ENCODE measurements around the gene CCNQ. TPM values are rescaled to one million over a fixed set of nuclear protein-coding genes. Genes with fewer than 3 reads are reported as not detected.

The CCNQ gene
- polyA plus RNA-seq, 1 of the 3 experiments (the other 2 are of a cell fraction): 45.3 TPM

DNA sequence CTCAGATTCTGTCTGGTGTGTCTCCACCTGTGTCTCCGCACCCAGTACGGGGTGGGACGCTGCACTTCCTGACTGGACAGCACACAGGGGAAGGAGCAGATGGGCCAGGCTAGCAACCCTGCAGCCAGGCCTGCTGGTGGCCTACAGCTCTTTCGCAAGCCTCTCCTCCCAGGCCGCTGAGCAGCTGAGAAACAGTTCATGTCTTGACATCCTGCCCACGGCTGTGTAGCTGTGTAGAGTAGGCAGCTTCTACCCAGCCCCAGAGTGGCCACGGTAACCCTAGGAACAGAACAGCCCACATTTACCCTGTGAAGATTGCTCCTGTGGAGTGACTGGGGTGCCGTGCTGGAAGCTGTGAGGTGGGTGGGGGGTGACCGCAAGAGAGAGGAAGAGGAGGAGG lies 38.9 kb downstream of the CCNQ start:
- no peaks in the 10 kb centered on the region for H3F3A ChIP-seq (replicated peaks; ENCODE audit: insufficient read depth)
- H3K79me2 ChIP-seq (ENCODE audit: insufficient read depth): no peaks in the 10 kb centered on the region
- H3K36me3 ChIP-seq (replicated peaks in 1 of 2; ENCODE audit: control insufficient read depth in 1 of 2, insufficient read depth in 2 of 2, low read length in 1 of 2): no peaks in the 10 kb centered on the region
- DNase-seq: no peak
- no peaks in the 10 kb centered on the region for H4K20me1 ChIP-seq (ENCODE audit: insufficient read depth)
- H3K4me2 ChIP-seq: no peak overlapping the region
- H2AFZ ChIP-seq (ENCODE audit: low read depth): no peak overlapping the region
- no peaks in the 10 kb centered on the region for H3K9me3 ChIP-seq
- no peak for TF ChIP-seq RAD21 (IDR thresholded peaks at IDR 0.05; ENCODE audit: low read length)
- no peak for TF ChIP-seq EZH2phosphoT487 (IDR thresholded peaks at IDR 0.05; ENCODE audit: borderline replicate concordance, low read depth)
- no peak for TF ChIP-seq POLR2AphosphoS5 (IDR thresholded peaks at IDR 0.05; ENCODE audit: low read depth, low read length)
- no peak for TF ChIP-seq FOXJ3 (CRISPR knock-in tag; IDR thresholded peaks at IDR 0.05)
- TF ChIP-seq, protein P1, sequence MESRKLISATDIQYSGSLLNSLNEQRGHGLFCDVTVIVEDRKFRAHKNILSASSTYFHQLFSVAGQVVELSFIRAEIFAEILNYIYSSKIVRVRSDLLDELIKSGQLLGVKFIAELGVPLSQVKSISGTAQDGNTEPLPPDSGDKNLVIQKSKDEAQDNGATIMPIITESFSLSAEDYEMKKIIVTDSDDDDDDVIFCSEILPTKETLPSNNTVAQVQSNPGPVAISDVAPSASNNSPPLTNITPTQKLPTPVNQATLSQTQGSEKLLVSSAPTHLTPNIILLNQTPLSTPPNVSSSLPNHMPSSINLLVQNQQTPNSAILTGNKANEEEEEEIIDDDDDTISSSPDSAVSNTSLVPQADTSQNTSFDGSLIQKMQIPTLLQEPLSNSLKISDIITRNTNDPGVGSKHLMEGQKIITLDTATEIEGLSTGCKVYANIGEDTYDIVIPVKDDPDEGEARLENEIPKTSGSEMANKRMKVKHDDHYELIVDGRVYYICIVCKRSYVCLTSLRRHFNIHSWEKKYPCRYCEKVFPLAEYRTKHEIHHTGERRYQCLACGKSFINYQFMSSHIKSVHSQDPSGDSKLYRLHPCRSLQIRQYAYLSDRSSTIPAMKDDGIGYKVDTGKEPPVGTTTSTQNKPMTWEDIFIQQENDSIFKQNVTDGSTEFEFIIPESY (IDR thresholded peaks at IDR 0.05; ENCODE audit: borderline replicate concordance, low read depth): no peak
- no peak for TF ChIP-seq JUND (IDR thresholded peaks at IDR 0.05)
- TF ChIP-seq, protein P2, sequence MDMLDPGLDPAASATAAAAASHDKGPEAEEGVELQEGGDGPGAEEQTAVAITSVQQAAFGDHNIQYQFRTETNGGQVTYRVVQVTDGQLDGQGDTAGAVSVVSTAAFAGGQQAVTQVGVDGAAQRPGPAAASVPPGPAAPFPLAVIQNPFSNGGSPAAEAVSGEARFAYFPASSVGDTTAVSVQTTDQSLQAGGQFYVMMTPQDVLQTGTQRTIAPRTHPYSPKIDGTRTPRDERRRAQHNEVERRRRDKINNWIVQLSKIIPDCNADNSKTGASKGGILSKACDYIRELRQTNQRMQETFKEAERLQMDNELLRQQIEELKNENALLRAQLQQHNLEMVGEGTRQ (IDR thresholded peaks at IDR 0.05; ENCODE audit: borderline replicate concordance, low read depth, low read length): no peak
- no peak for TF ChIP-seq FOXM1 (IDR thresholded peaks at IDR 0.05; ENCODE audit: low read depth)
- TF ChIP-seq GATA2 (CRISPR knock-in tag; IDR thresholded peaks at IDR 0.05): no peak
- no peak for TF ChIP-seq CHD2 (IDR thresholded peaks at IDR 0.05; ENCODE audit: low read length, partially characterized antibody)
- TF ChIP-seq, protein P3, sequence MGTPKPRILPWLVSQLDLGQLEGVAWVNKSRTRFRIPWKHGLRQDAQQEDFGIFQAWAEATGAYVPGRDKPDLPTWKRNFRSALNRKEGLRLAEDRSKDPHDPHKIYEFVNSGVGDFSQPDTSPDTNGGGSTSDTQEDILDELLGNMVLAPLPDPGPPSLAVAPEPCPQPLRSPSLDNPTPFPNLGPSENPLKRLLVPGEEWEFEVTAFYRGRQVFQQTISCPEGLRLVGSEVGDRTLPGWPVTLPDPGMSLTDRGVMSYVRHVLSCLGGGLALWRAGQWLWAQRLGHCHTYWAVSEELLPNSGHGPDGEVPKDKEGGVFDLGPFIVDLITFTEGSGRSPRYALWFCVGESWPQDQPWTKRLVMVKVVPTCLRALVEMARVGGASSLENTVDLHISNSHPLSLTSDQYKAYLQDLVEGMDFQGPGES (IDR thresholded peaks at IDR 0.05; ENCODE audit: low read depth, low read length): no peak
- TF ChIP-seq ELF1 (IDR thresholded peaks at IDR 0.05): no peak
- H3K27ac ChIP-seq (ENCODE audit: low read depth in 2 of 2, low read length in 1 of 2): no peak overlapping the region
- ChIA-PET POLR2A (no interaction called here), CTCF (interaction anchor here (1.0 to 4.0 kb wide), 3 partner anchors 21 to 108 kb away, joined by 4 to 20 read pairs (median 6); no protein-coding TSS in a partner anchor)
- H3K4me1 ChIP-seq (ENCODE audit: control insufficient read depth in 1 of 2, insufficient read depth in 2 of 2, low read depth in 1 of 2, low read length in 1 of 2): no peaks in the 10 kb centered on the region
- no peak overlapping the region for H3K9ac ChIP-seq
- 52% methylated on average over 3 of the region's 9 CpGs for WGBS (ENCODE audit: low lambda C conversion rate)
- no peaks in the 10 kb centered on the region for H3K9me2 ChIP-seq
- no peak overlapping the region for H3K4me3 ChIP-seq (ENCODE audit: low read depth in 2 of 2, low read length in 1 of 2)
- H3K27me3 ChIP-seq (ENCODE audit: insufficient read depth): peaks cover 79% of the 10 kb centered on the region

DNA sequence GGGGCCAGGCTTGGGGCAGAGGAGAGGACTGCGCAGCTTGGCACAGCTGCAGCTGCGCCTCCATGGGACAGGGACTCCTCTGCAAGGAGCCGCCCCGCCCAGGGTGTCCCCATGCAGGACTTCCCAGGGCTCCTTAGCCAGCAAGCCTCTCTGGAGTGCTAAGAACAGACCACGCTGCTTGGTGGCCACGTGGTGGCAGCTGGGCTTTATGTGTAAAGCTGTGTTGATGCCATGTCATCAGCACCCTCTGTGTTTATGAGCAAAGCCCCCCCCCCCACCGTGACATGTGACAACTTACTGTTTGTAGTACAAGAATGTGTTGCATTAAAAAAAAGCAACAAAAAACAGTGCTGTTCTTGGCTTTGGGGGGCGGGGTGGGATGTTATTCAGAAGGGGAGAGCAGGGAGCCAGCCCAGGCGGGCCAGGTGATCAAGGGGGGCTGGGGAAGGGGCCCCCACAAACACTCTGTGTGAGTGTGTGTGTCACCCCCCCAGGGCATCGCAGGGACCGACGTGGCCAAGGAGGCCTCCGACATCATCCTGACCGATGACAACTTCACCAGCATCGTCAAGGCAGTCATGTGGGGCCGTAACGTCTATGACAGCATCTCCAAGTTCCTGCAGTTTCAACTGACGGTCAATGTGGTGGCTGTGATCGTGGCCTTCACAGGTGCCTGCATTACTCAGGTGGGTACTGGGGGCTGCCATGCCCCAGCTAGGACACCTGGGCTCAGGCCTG lies 41.2 kb downstream of the CCNQ start:
- H3K9me3 ChIP-seq: no peaks in the 10 kb centered on the region
- H3K9ac ChIP-seq: no peak overlapping the region
- H3F3A ChIP-seq (replicated peaks; ENCODE audit: insufficient read depth): no peaks in the 10 kb centered on the region
- H3K27ac ChIP-seq (ENCODE audit: low read depth in 2 of 2, low read length in 1 of 2): no peak overlapping the region
- 30% methylated on average over 6 of the region's 19 CpGs for WGBS (ENCODE audit: low lambda C conversion rate)
- no peaks in the 10 kb centered on the region for H3K36me3 ChIP-seq (replicated peaks in 1 of 2; ENCODE audit: control insufficient read depth in 1 of 2, insufficient read depth in 2 of 2, low read length in 1 of 2)
- no peak overlapping the region for H3K4me2 ChIP-seq
- no peak overlapping the region for H2AFZ ChIP-seq (ENCODE audit: low read depth)
- no peak overlapping the region for H3K4me3 ChIP-seq (ENCODE audit: low read depth in 2 of 2, low read length in 1 of 2)
- H3K9me2 ChIP-seq: no peaks in the 10 kb centered on the region
- ChIA-PET CTCF (interaction anchor here (1.1 to 7.9 kb wide), 4 partner anchors 24 to 110 kb away, joined by 3 to 92 read pairs (median 6); partner anchors contain the start of gene DUSP9), POLR2A (no interaction called here)
- peaks cover 82% of the 10 kb centered on the region for H3K27me3 ChIP-seq (ENCODE audit: insufficient read depth)
- no peak for DNase-seq
- H3K79me2 ChIP-seq (ENCODE audit: insufficient read depth): no peaks in the 10 kb centered on the region
- H3K4me1 ChIP-seq (ENCODE audit: control insufficient read depth in 1 of 2, insufficient read depth in 2 of 2, low read depth in 1 of 2, low read length in 1 of 2): no peaks in the 10 kb centered on the region
- H4K20me1 ChIP-seq (ENCODE audit: insufficient read depth): no peaks in the 10 kb centered on the region
- TF ChIP-seq, protein P1 (IDR thresholded peaks at IDR 0.05; ENCODE audit: borderline replicate concordance, low read depth): no peak
- TF ChIP-seq, protein P4, sequence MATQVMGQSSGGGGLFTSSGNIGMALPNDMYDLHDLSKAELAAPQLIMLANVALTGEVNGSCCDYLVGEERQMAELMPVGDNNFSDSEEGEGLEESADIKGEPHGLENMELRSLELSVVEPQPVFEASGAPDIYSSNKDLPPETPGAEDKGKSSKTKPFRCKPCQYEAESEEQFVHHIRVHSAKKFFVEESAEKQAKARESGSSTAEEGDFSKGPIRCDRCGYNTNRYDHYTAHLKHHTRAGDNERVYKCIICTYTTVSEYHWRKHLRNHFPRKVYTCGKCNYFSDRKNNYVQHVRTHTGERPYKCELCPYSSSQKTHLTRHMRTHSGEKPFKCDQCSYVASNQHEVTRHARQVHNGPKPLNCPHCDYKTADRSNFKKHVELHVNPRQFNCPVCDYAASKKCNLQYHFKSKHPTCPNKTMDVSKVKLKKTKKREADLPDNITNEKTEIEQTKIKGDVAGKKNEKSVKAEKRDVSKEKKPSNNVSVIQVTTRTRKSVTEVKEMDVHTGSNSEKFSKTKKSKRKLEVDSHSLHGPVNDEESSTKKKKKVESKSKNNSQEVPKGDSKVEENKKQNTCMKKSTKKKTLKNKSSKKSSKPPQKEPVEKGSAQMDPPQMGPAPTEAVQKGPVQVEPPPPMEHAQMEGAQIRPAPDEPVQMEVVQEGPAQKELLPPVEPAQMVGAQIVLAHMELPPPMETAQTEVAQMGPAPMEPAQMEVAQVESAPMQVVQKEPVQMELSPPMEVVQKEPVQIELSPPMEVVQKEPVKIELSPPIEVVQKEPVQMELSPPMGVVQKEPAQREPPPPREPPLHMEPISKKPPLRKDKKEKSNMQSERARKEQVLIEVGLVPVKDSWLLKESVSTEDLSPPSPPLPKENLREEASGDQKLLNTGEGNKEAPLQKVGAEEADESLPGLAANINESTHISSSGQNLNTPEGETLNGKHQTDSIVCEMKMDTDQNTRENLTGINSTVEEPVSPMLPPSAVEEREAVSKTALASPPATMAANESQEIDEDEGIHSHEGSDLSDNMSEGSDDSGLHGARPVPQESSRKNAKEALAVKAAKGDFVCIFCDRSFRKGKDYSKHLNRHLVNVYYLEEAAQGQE (IDR thresholded peaks at IDR 0.05; ENCODE audit: low read depth, low read length): no peak
- TF ChIP-seq, protein P5, sequence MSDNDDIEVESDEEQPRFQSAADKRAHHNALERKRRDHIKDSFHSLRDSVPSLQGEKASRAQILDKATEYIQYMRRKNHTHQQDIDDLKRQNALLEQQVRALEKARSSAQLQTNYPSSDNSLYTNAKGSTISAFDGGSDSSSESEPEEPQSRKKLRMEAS (IDR thresholded peaks at IDR 0.05; ENCODE audit: low read depth): no peak
- TF ChIP-seq TEAD4 (IDR thresholded peaks at IDR 0.05; ENCODE audit: borderline replicate concordance, insufficient read depth) (no peak), NRF1 (IDR thresholded peaks at IDR 0.05; ENCODE audit: low read depth, low read length) (no peak)
